Neural cell (in vitro differentiated cells): ENCODE measurements around the gene FZR1. TPM values are rescaled to one million over a fixed set of nuclear protein-coding genes. Genes with fewer than 3 reads are reported as not detected.

ENCODE experiments used
- H2AFZ ChIP-seq: fragments of 200-600, 300-800 bp; sonication (generic), shearing (Covaris generic); 2 replicates; pipeline ENCODE4 v1.6.0; 2014; ENCODE audit warnings: low read depth, mild to moderate bottlenecking, antibody characterized with exemption, low read length, moderate library complexity
- H3F3A ChIP-seq: fragments of 200-600 bp; shearing (Covaris generic); 2 replicates; pipeline ENCODE4 v1.6.1; 2016; ENCODE audit warnings: mild to moderate bottlenecking, moderate library complexity, mixed read lengths, antibody characterized with exemption, low read length; ENCODE audit not compliant: insufficient read depth, poor library complexity, severe bottlenecking
- H3K27ac ChIP-seq: fragments of 200-600, 300-800 bp; sonication (generic), shearing (Covaris generic); 2 replicates; pipeline ENCODE4 v1.5.1; 2014; ENCODE audit warnings: mild to moderate bottlenecking, low read length, moderate library complexity
- H3K27me3 ChIP-seq: fragments of 300-800, 200-600 bp; sonication (generic), shearing (Covaris generic); 2 replicates; pipeline ENCODE4 v1.6.0; 2014; ENCODE audit warnings: mild to moderate bottlenecking, low read depth, low read length, moderate library complexity; ENCODE audit not compliant: insufficient read depth
- H3K36me3 ChIP-seq: fragments of 300-800, 200-600 bp; sonication (generic), shearing (Covaris generic); 2 replicates; pipeline ENCODE4 v1.5.1; 2014; ENCODE audit warnings: mild to moderate bottlenecking, antibody characterized with exemption, low read length, moderate library complexity; ENCODE audit not compliant: insufficient read depth
- H3K4me2 ChIP-seq: fragments of 300-800, 200-600 bp; sonication (generic), shearing (Covaris generic); 2 replicates; pipeline ENCODE4 v1.6.0; 2014; ENCODE audit warnings: mild to moderate bottlenecking, low read length
- H3K4me3 ChIP-seq: fragments of 300-800, 200-600 bp; sonication (generic), shearing (Covaris generic); 2 replicates; pipeline ENCODE4 v1.5.1; 2014; ENCODE audit warnings: mild to moderate bottlenecking, low read length, moderate library complexity
- H3K79me2 ChIP-seq: fragments of 200-600 bp; shearing (Covaris generic); replicated peaks from 2 replicates; pipeline ENCODE4 v1.6.0; 2014; ENCODE audit warnings: mild to moderate bottlenecking, low read length, moderate library complexity; ENCODE audit not compliant: insufficient read depth
- H3K9ac ChIP-seq: fragments of 300-800, 200-600 bp; sonication (generic), shearing (Covaris generic); 2 replicates; pipeline ENCODE4 v1.6.1; 2016; ENCODE audit warnings: mild to moderate bottlenecking, low read length, mixed read lengths
- H3K9me2 ChIP-seq: fragments of 200-600 bp; shearing (Covaris generic); 2 replicates; pipeline ENCODE4 v1.6.1; 2016; ENCODE audit warnings: mild to moderate bottlenecking, low read length, mixed read lengths; ENCODE audit not compliant: insufficient read depth
- H3K9me3 ChIP-seq: fragments of 200-600, 300-800 bp; sonication (generic), shearing (Covaris generic); 2 replicates; pipeline ENCODE4 v1.6.1; 2016; ENCODE audit warnings: mild to moderate bottlenecking, mixed run types, low read length, moderate library complexity, mixed read lengths
- H4K20me1 ChIP-seq: fragments of 200-600 bp; shearing (Covaris generic); 2 replicates; pipeline ENCODE4 v1.6.1; 2016; ENCODE audit warnings: mild to moderate bottlenecking, mixed run types; ENCODE audit not compliant: insufficient read depth
- CTCF ChIP-seq: fragments of 450-650 bp; IDR thresholded peaks from 2 replicates; pipeline ENCODE4 v1.5.1; 2014; ENCODE audit warnings: antibody characterized with exemption, mild to moderate bottlenecking, moderate library complexity; ENCODE audit not compliant: poor library complexity, severe bottlenecking
- EP300 ChIP-seq: fragments of 450-650 bp; conservative IDR thresholded peaks from 2 replicates; pipeline ENCODE4 v1.6.1; 2014; ENCODE audit warnings: antibody characterized with exemption, mild to moderate bottlenecking, moderate library complexity; ENCODE audit not compliant: poor library complexity, severe bottlenecking
- EZH2 ChIP-seq: fragments of 200-600, 300-800 bp; shearing (Covaris generic), sonication (generic); IDR thresholded peaks from 2 replicates; pipeline ENCODE4 v1.6.1; 2014; ENCODE audit warnings: antibody characterized with exemption, low read length, borderline replicate concordance, mild to moderate bottlenecking; ENCODE audit not compliant: insufficient read depth, poor library complexity, severe bottlenecking
- MXI1 ChIP-seq: fragments of 450-650 bp; conservative IDR thresholded peaks from 2 replicates; pipeline ENCODE4 v1.6.1; 2014; ENCODE audit warnings: antibody characterized with exemption, mild to moderate bottlenecking; ENCODE audit not compliant: poor library complexity, severe bottlenecking
- POLR2AphosphoS5 ChIP-seq: IDR thresholded peaks from 2 replicates; pipeline ENCODE4 v1.6.1; 2012
- RAD21 ChIP-seq: fragments of 450-650 bp; conservative IDR thresholded peaks from 2 replicates; pipeline ENCODE4 v1.6.1; 2014; ENCODE audit warnings: antibody characterized with exemption, mild to moderate bottlenecking, moderate library complexity
- REST ChIP-seq: IDR thresholded peaks from 2 replicates; pipeline ENCODE4 v1.6.1; 2012; ENCODE audit warnings: borderline replicate concordance
- SMC3 ChIP-seq: fragments of 450-650 bp; conservative IDR thresholded peaks from 2 replicates; pipeline ENCODE4 v1.6.1; 2014; ENCODE audit warnings: antibody characterized with exemption, mild to moderate bottlenecking, moderate library complexity; ENCODE audit not compliant: poor library complexity
- TAF1 ChIP-seq: IDR thresholded peaks from 2 replicates; pipeline ENCODE4 v1.6.1; 2012; ENCODE audit warnings: low read depth
- polyA plus RNA-seq: library from polyadenylated mRNA; depleted of rRNA; stranded (reverse); fragments of >200 nt; gene quantifications from 2 replicates; pipeline ENCODE4 v1.2.3, GENCODE V29; 2014

The FZR1 gene
- polyA plus RNA-seq, 1 donor from 2014 or later = 55.7 TPM

GRCh38 chr19:3576696-3577443 lies 70.8 kb downstream of the FZR1 start:
- peak; percentile 14 for TF ChIP-seq RAD21
- TF ChIP-seq TAF1 = no peak
- peak; percentile 13 for TF ChIP-seq CTCF
- no peaks in the 10 kb centered on the region for H3K9me3 ChIP-seq
- H3K79me2 ChIP-seq = no peaks in the 10 kb centered on the region
- no peak overlapping the region for H2AFZ ChIP-seq
- H3K9ac ChIP-seq = peak overlapping the region; percentile 45
- H3K36me3 ChIP-seq = no peaks in the 10 kb centered on the region
- no peaks in the 10 kb centered on the region for H3K27me3 ChIP-seq
- H3K27ac ChIP-seq = no peak overlapping the region
- peak overlapping the region; percentile 66 for H3K4me3 ChIP-seq
- no peaks in the 10 kb centered on the region for H3K9me2 ChIP-seq
- H4K20me1 ChIP-seq = no peaks in the 10 kb centered on the region
- H3F3A ChIP-seq = no peaks in the 10 kb centered on the region
- peak overlapping the region; percentile 30 for H3K4me2 ChIP-seq

GRCh38 chr19:3577723-3578344 lies 71.7 kb downstream of the FZR1 start:
- Histone ChIP-seq H2AFZ (no peak overlapping the region), H3K9me3 (no peaks in the 10 kb centered on the region), H3K27me3 (no peaks in the 10 kb centered on the region), H3K9ac (no peak overlapping the region), H3K79me2 (no peaks in the 10 kb centered on the region), H3K27ac (no peak overlapping the region), H3K9me2 (no peaks in the 10 kb centered on the region), H3K36me3 (no peaks in the 10 kb centered on the region), H4K20me1 (no peaks in the 10 kb centered on the region), H3F3A (no peaks in the 10 kb centered on the region), H3K4me3 (no peak overlapping the region), H3K4me2 (no peak overlapping the region)
- TF ChIP-seq POLR2AphosphoS5 (no peak), EP300 (no peak), TAF1 (no peak), CTCF (no peak), SMC3 (no peak), REST (no peak), RAD21 (no peak), MXI1 (no peak), EZH2 (no peak)
